SK-N-MC (cell line): ENCODE data around the gene AP2B1.

Source experiments
- EZH2 ChIP-seq: fragments of 200-600 bp; sonication (generic); IDR thresholded peaks from one replicate; pipeline ENCODE4 v1.6.1; 2017; ENCODE audit warnings: antibody characterized with exemption
- FOXP2 ChIP-seq: optimal IDR thresholded peaks from 2 replicates; pipeline ENCODE3; 2011; ENCODE audit warnings: mild to moderate bottlenecking, moderate library complexity; ENCODE audit not compliant: insufficient read depth; ENCODE audit errors: extremely low read length, control extremely low read depth
- POLR2AphosphoS5 ChIP-seq: IDR thresholded peaks from 2 replicates; pipeline ENCODE4 v1.6.1; 2012; ENCODE audit warnings: mild to moderate bottlenecking, low read depth, low read length, borderline replicate concordance

GRCh38 chr17:35700150-35700549 lies 113.0 kb downstream of the AP2B1 start:
- TF ChIP-seq EZH2 (no peak), POLR2AphosphoS5 (no peak), FOXP2 (no peak)
